ENCODE data around the gene KCNJ6.
A peak's percentile ranks its signal among the peaks of the same experiment; 100 is the strongest.

Gene KCNJ6

DNA sequence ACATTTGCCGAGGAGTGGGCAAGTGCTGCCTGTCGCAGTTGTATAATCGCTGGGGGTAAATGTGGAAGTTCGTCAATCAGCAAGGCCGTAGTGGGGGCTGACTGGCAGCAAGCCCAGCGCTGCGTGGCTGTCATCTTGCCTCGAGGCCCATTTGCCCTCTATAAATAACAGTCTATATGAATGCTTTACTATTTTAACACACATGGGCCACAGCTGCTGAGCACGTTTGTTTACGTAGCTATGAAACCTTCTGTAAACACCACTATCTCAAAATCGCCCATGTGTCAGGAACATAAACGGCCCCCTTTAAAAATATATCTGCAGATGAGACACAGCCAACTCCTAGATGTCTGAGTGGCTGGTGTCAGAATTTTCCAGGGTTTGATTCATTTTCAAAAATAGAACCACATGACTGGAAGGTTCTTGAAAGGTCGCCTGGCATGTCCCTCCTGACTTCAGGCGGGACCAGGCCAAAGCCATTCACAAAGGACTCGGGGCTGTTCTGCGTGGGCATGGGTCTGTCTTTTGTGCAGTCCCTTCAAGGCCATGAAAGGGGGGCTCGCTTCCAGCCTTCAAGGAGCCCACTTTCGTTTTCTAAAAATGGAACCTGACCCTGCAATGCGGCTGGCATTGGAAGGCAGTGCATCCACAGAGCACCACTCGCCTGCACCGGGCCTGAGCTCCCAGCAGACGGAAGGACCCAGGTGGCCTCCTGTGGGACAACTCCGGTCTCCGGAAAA is 205.5 kb downstream of the KCNJ6 start:
- no peaks in the 10 kb centered on the region for H3K79me2 ChIP-seq (ENCODE audit: low read length)
- no peak overlapping the region for H3K4me3 ChIP-seq (ENCODE audit: low read length)
- no peaks in the 10 kb centered on the region for H4K20me1 ChIP-seq (ENCODE audit: insufficient read depth, low read length)
- no peaks in the 10 kb centered on the region for H3K9me3 ChIP-seq (ENCODE audit: insufficient read depth, low read length)
- no peak overlapping the region for H3K27ac ChIP-seq (ENCODE audit: low read length)
- TF ChIP-seq EZH2phosphoT487 (IDR thresholded peaks at IDR 0.05; ENCODE audit: low read depth) (no peak), CTCF (IDR thresholded peaks at IDR 0.05; ENCODE audit: low read depth, low read length) (no peak)
- H3K4me1 ChIP-seq (ENCODE audit: low read length): no peaks in the 10 kb centered on the region
- H3K27me3 ChIP-seq (ENCODE audit: low read depth, low read length): peaks cover 2% of the 10 kb centered on the region
- H2AFZ ChIP-seq (ENCODE audit: low read depth, low read length): no peak overlapping the region
- no peak overlapping the region for H3K4me2 ChIP-seq (ENCODE audit: low read length)
- H3K9ac ChIP-seq (ENCODE audit: low read length): no peak overlapping the region
- no peaks in the 10 kb centered on the region for H3K36me3 ChIP-seq (replicated peaks; ENCODE audit: low read depth, low read length)

DNA sequence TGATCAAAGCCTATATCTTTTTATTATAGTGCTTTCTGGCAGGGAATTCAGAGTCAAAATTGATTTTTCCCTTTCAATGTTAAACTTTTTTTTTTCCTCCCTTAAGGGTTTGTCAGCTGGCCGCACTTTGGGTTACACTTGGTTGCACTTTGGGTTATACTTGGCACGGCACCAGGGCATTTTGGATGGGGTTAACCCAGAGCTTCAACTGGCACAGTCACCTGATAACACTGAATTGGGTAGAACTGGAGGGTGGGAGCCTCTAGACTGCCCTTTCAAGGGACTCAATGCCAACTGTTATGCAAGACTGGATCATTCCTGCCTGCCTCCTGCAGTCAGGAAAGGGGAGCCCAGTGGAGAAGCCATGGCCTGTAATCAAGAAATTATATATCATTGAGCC is 211.5 kb downstream of the KCNJ6 start:
- Histone ChIP-seq H2AFZ (ENCODE audit: low read depth, low read length) (no peak overlapping the region), H3K9me3 (ENCODE audit: insufficient read depth, low read length) (no peaks in the 10 kb centered on the region), H3K79me2 (ENCODE audit: low read length) (no peaks in the 10 kb centered on the region), H3K27ac (ENCODE audit: low read length) (no peak overlapping the region), H4K20me1 (ENCODE audit: insufficient read depth, low read length) (no peaks in the 10 kb centered on the region), H3K27me3 (ENCODE audit: low read depth, low read length) (peaks cover 2% of the 10 kb centered on the region), H3K4me1 (ENCODE audit: low read length) (peaks cover 7% of the 10 kb centered on the region), H3K36me3 (replicated peaks; ENCODE audit: low read depth, low read length) (no peaks in the 10 kb centered on the region), H3K9ac (ENCODE audit: low read length) (no peak overlapping the region), H3K4me2 (ENCODE audit: low read length) (no peak overlapping the region), H3K4me3 (ENCODE audit: low read length) (no peak overlapping the region)
- TF ChIP-seq CTCF (IDR thresholded peaks at IDR 0.05; ENCODE audit: low read depth, low read length) (no peak), EZH2phosphoT487 (IDR thresholded peaks at IDR 0.05; ENCODE audit: low read depth) (no peak)

DNA sequence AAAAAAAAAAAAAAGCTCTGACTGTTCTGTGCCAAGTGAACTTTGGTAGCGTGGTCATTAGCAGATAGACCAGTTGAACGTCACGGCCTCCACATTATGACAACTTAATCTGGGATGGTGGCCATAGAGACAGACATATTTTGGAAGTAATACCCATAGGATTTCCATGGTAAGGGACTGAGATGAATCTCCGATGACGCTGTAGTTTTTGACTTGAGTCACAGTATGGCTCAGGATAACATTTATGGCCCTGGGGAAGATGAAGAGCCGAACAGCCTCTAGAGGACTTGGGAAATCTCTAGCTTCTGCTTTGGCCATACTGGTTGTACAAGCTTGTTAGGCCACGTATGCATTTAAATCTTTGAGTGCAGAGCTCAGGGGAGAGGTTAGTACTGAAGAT is 214.0 kb downstream of the KCNJ6 start:
- Histone ChIP-seq H2AFZ (ENCODE audit: low read depth, low read length) (no peak overlapping the region), H3K9me3 (ENCODE audit: insufficient read depth, low read length) (no peaks in the 10 kb centered on the region), H3K36me3 (replicated peaks; ENCODE audit: low read depth, low read length) (no peaks in the 10 kb centered on the region), H3K79me2 (ENCODE audit: low read length) (no peaks in the 10 kb centered on the region), H3K4me1 (ENCODE audit: low read length) (peaks cover 7% of the 10 kb centered on the region), H3K27ac (ENCODE audit: low read length) (no peak overlapping the region), H4K20me1 (ENCODE audit: insufficient read depth, low read length) (no peaks in the 10 kb centered on the region), H3K27me3 (ENCODE audit: low read depth, low read length) (peaks cover 5% of the 10 kb centered on the region; the same call in 1 of the 2 replicates), H3K9ac (ENCODE audit: low read length) (no peak overlapping the region), H3K4me3 (ENCODE audit: low read length) (no peak overlapping the region), H3K4me2 (ENCODE audit: low read length) (no peak overlapping the region)
- TF ChIP-seq CTCF (IDR thresholded peaks at IDR 0.05; ENCODE audit: low read depth, low read length): no peak
- no peak for TF ChIP-seq EZH2phosphoT487 (IDR thresholded peaks at IDR 0.05; ENCODE audit: low read depth)

DNA sequence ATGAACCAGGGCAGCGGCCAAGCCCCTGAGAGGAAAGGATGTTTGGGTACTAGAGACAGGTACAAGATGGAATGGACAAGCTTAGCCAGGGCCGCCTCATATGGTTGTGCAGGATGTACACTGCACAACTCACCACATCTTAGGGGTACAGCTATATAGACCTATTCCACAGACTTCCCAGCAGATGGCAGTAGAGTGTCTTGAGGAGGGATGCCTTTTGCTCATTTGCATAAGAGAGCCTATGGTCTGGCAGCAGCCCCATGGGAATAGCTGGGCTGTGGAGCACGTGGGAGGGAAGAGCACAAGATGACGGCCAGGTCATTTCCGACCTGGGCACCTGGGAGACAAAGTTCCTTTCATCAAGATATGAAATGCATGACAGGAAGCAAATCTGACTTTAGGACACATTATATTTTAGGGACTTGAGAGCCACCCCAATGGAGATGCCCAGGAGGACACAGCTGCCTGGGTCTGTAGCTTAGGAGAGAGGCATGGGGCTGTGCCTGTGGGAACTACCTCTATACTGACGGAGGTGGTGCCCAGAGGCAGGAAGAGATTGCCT is 215.5 kb downstream of the KCNJ6 start:
- H3K4me3 ChIP-seq (ENCODE audit: low read length): no peak overlapping the region
- no peak overlapping the region for H3K9ac ChIP-seq (ENCODE audit: low read length)
- H3K27me3 ChIP-seq (ENCODE audit: low read depth, low read length): peaks cover 10% of the 10 kb centered on the region
- H3K4me1 ChIP-seq (ENCODE audit: low read length): peaks cover 7% of the 10 kb centered on the region
- no peak overlapping the region; the same call in 1 of the 2 replicates for H2AFZ ChIP-seq (ENCODE audit: low read depth, low read length)
- no peaks in the 10 kb centered on the region for H3K79me2 ChIP-seq (ENCODE audit: low read length)
- TF ChIP-seq EZH2phosphoT487 (IDR thresholded peaks at IDR 0.05; ENCODE audit: low read depth) (no peak), CTCF (IDR thresholded peaks at IDR 0.05; ENCODE audit: low read depth, low read length) (peak; percentile 60)
- H4K20me1 ChIP-seq (ENCODE audit: insufficient read depth, low read length): no peaks in the 10 kb centered on the region
- H3K9me3 ChIP-seq (ENCODE audit: insufficient read depth, low read length): no peaks in the 10 kb centered on the region
- 0 out of 2 replicates have a peak overlapping the region, but pooled peaks have one; percentile 29 for H3K4me2 ChIP-seq (ENCODE audit: low read length)
- no peak overlapping the region for H3K27ac ChIP-seq (ENCODE audit: low read length)
- H3K36me3 ChIP-seq (replicated peaks; ENCODE audit: low read depth, low read length): no peaks in the 10 kb centered on the region
